GM19099 (cell line): ENCODE measurements around the gene OR5H14.

Source experiments
- POLR2A ChIP-seq: IDR thresholded peaks from 3 replicates; pipeline ENCODE4 v1.6.1; 2011; ENCODE audit warnings: low read depth; ENCODE audit not compliant: insufficient read length; ENCODE audit errors: extremely low read depth

OR5H14 gene

DNA sequence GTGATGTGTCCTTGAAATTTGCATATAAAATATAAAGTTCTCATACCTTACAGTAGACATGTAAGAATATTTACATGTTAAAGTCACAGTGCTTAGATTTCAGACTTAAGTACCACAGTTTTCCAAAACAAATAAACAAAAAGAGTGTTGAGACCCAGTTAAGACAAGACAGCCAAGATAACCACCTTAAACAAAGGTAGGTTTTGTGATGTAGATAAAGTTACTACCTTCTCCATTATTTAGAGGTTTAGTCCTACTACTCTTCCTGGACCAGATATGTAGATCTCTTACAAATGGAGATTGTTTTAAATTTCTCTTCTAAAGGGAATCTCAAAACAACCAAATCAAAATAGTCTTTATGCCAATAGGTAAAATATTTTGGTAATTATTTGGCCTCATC lies 34.9 kb downstream of the OR5H14 start:
- TF ChIP-seq POLR2A, result no peak

DNA sequence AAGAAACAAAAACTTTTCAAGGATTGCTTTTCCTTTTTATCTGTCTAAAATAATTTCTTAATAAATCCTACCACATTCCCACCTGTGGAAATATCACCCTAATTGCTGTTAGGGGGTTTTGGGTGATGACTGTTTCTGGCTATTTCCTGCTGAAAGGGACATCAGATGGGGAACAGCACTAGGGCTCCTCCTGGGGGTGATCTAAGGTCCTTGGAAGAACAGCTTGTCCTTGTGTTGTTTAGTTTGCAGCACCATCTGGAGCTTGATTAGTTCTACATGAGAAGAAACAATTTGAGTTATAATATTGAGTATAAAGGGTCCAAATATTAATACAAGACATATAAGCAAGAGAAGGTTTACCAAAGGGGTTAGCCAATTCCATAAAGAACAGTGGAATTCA lies 37.9 kb downstream of the OR5H14 start:
- TF ChIP-seq POLR2A, result no peak

DNA sequence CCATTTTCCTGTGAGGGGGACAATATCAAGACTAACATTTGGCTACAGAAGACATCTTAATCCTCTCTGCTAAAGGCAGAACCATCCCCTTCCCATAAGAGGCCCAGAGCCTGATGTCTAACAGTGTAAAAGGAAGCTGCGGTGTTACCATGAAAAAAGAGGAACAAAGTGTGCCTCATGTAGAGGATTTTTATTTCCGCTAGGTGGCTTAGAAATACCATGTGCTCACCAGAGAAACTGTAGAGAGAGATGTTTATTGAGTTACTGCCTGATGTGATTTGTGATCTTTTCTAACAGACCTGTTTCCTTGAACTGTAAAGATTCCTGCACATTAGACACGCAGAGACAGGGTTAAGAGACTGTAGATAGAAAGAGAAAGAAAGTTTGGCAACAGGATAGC lies 41.3 kb downstream of the OR5H14 start:
- no peak for TF ChIP-seq POLR2A

DNA sequence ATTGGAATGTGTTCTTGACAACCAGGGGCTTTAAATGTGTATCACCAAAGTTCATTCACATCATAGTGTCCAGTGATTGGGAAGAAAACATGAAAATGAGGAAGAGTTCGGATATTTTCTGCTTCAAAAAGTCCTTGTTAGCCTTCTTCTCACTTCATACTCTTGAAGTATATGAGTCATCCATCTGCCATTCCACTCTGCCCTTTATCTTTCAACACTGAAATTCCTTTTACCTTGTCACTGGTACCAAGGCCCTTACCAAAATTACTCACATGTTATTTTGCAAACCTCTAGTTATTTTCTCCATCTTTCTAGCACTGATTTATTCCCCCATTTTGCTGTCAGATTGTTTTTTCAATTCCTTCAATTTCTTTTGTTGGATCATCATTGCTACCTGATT lies 51.7 kb downstream of the OR5H14 start:
- no peak for TF ChIP-seq POLR2A
